Esophagus muscularis mucosa (tissue), 4 donors: Measurements from ENCODE around the gene DLL4.

Experiments
- CTCF ChIP-seq, 3 experiments: fragments of 200-600 bp in 2 of 3; fragments of 450-650 bp in 1 of 3; sonication (generic) in 2 of 3; IDR thresholded peaks; one replicate each; pipeline ENCODE4 v1.5.1; 2017 to 2019; ENCODE audit warnings: antibody characterized with exemption in 3 of 3, mild to moderate bottlenecking in 2 of 3, moderate library complexity in 1 of 3
- EP300 ChIP-seq: sonication (generic); formaldehyde crosslinking; IDR thresholded peaks from one replicate; pipeline ENCODE4 v1.6.1; 2017; ENCODE audit warnings: antibody characterized with exemption
- POLR2AphosphoS5 ChIP-seq, 2 donors: sonication (generic); formaldehyde crosslinking; IDR thresholded peaks; one replicate each; pipeline ENCODE4 v1.6.1; 2017; ENCODE audit warnings: antibody characterized with exemption in 2 of 2

DNA sequence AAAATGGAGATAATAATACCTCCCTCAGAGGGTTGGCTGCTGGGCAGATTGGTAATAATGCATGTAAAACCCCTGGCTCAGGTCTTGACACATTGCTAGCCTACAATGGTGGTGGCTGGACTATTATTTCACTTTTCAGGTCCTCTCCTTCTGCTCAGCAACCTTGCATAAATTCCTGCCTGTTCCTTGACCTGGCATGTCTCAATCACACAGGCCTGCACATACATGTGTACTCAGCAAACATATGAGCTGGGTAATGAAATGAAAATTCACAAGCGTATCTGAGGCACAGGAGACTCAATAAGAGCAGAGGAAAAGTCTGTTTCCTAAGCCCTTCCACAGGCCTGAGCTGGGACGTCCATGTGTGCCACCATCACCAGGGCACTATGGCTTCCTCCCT lies 17.4 kb upstream of the DLL4 start:
- TF ChIP-seq CTCF (IDR thresholded peaks at IDR 0.05) (no peak), POLR2AphosphoS5 (IDR thresholded peaks at IDR 0.05) (no peak), EP300 (no peak)
